Stomach smooth muscle (tissue), 2 donors: ENCODE data around the gene EEF1A2.

Source experiments
- H3K27ac ChIP-seq: one replicate; pipeline ENCODE4 v1.7.0; 2013; ENCODE audit warnings: mild to moderate bottlenecking, low read length, inconsistent platforms
- H3K27me3 ChIP-seq, 2 donors: one replicate each; pipeline ENCODE4 v1.7.0; 2013; ENCODE audit warnings: low read length in 2 of 2; ENCODE audit not compliant: insufficient read depth in 2 of 2, control insufficient read depth in 1 of 2
- H3K36me3 ChIP-seq, 2 donors: one replicate each; pipeline ENCODE4 v1.7.0; 2013; ENCODE audit warnings: low read length in 2 of 2; ENCODE audit not compliant: control insufficient read depth in 2 of 2, insufficient read depth in 2 of 2
- H3K4me1 ChIP-seq: one replicate; pipeline ENCODE4 v1.7.0; 2013; ENCODE audit warnings: low read length; ENCODE audit not compliant: control insufficient read depth, insufficient read depth
- H3K4me3 ChIP-seq, 2 donors: one replicate each; pipeline ENCODE4 v1.7.0; 2013; ENCODE audit warnings: low read length in 2 of 2
- H3K9ac ChIP-seq, 2 donors: one replicate each; pipeline ENCODE4 v1.7.0; 2013; ENCODE audit warnings: low read length in 2 of 2, mild to moderate bottlenecking in 1 of 2
- H3K9me3 ChIP-seq, 2 donors: one replicate each; pipeline ENCODE4 v1.7.0; 2013; ENCODE audit warnings: low read length in 2 of 2; ENCODE audit not compliant: control insufficient read depth in 2 of 2
- donor health status: healthy.
- donor health status: Pancreatic carcinoma.

Gene EEF1A2

GRCh38 chr20:63445075-63445734 is 53.7 kb downstream of the EEF1A2 start:
- no peak overlapping the region for H3K9ac ChIP-seq
- no peak overlapping the region for H3K27ac ChIP-seq
- no peaks in the 10 kb centered on the region for H3K4me1 ChIP-seq
- no peaks in the 10 kb centered on the region for H3K36me3 ChIP-seq
- no peaks in the 10 kb centered on the region for H3K9me3 ChIP-seq
- no peak overlapping the region for H3K4me3 ChIP-seq
- peaks cover 25 to 27% of the 10 kb centered on the region in 2 donors for H3K27me3 ChIP-seq

GRCh38 chr20:63444548-63444947 is 54.3 kb downstream of the EEF1A2 start:
- Histone ChIP-seq H3K9ac (no peak overlapping the region), H3K4me1 (no peaks in the 10 kb centered on the region), H3K4me3 (no peak overlapping the region), H3K27me3 (peaks cover 24 to 25% of the 10 kb centered on the region in 2 donors), H3K36me3 (no peaks in the 10 kb centered on the region), H3K9me3 (no peaks in the 10 kb centered on the region), H3K27ac (no peak overlapping the region)

- Histone ChIP-seq H3K4me3 (no peak overlapping the region), H3K36me3 (no peaks in the 10 kb centered on the region), H3K4me1 (no peaks in the 10 kb centered on the region), H3K9me3 (no peaks in the 10 kb centered on the region), H3K9ac (no peak overlapping the region), H3K27me3 (peaks cover 21 to 22% of the 10 kb centered on the region in 2 donors), H3K27ac (no peak overlapping the region)
Measured at GRCh38 chr20:63443606-63444395, 55.1 kb downstream of the EEF1A2 start.

- no peaks in the 10 kb centered on the region for H3K9me3 ChIP-seq
- no peak overlapping the region for H3K27ac ChIP-seq
- peaks cover 13 to 19% of the 10 kb centered on the region in 2 donors for H3K27me3 ChIP-seq
- no peaks in the 10 kb centered on the region for H3K4me1 ChIP-seq
- H3K9ac ChIP-seq: no peak overlapping the region
- H3K36me3 ChIP-seq: no peaks in the 10 kb centered on the region
- H3K4me3 ChIP-seq: no peak overlapping the region
Measured at GRCh38 chr20:63442100-63442493, 56.8 kb downstream of the EEF1A2 start.

GRCh38 chr20:63441136-63442099 is 57.5 kb downstream of the EEF1A2 start:
- Histone ChIP-seq H3K27me3 (peaks cover 11 to 12% of the 10 kb centered on the region in 2 donors), H3K9me3 (no peaks in the 10 kb centered on the region), H3K4me1 (no peaks in the 10 kb centered on the region), H3K27ac (no peak overlapping the region), H3K4me3 (no peak overlapping the region), H3K36me3 (no peaks in the 10 kb centered on the region), H3K9ac (no peak overlapping the region)

GRCh38 chr20:63440366-63440955 is 58.4 kb downstream of the EEF1A2 start:
- no peaks in the 10 kb centered on the region for H3K4me1 ChIP-seq
- H3K9me3 ChIP-seq: no peaks in the 10 kb centered on the region
- H3K27ac ChIP-seq: no peak overlapping the region
- H3K9ac ChIP-seq: no peak overlapping the region
- H3K36me3 ChIP-seq: no peaks in the 10 kb centered on the region
- no peak overlapping the region for H3K4me3 ChIP-seq
- H3K27me3 ChIP-seq: peaks cover 7 to 12% of the 10 kb centered on the region in 2 donors

- no peaks in the 10 kb centered on the region for H3K36me3 ChIP-seq
- no peak overlapping the region for H3K9ac ChIP-seq
- no peak overlapping the region for H3K4me3 ChIP-seq
- H3K4me1 ChIP-seq: no peaks in the 10 kb centered on the region
- no peaks in the 10 kb centered on the region for H3K9me3 ChIP-seq
- peaks cover 7 to 13% of the 10 kb centered on the region in 2 donors for H3K27me3 ChIP-seq
- H3K27ac ChIP-seq: no peak overlapping the region
Measured at GRCh38 chr20:63439866-63440265, 59.0 kb downstream of the EEF1A2 start.

- peaks cover 7 to 20% of the 10 kb centered on the region in 2 donors for H3K27me3 ChIP-seq
- no peaks in the 10 kb centered on the region for H3K36me3 ChIP-seq
- H3K4me3 ChIP-seq: no peak overlapping the region
- no peak overlapping the region for H3K9ac ChIP-seq
- no peak overlapping the region for H3K27ac ChIP-seq
- H3K4me1 ChIP-seq: no peaks in the 10 kb centered on the region
- no peaks in the 10 kb centered on the region for H3K9me3 ChIP-seq
Measured at GRCh38 chr20:63438121-63438520, 60.8 kb downstream of the EEF1A2 start.
